ENCODE results near the gene SERINC5.

GRCh38 chr5:80141681-80142080 lies 114.2 kb downstream of the SERINC5 start:
- TF ChIP-seq MAX (IDR thresholded peaks at IDR 0.05; ENCODE audit: insufficient read depth, insufficient read length) (no peak), CTCF (IDR thresholded peaks at IDR 0.05; ENCODE audit: extremely low read depth in 1 of 2, insufficient read depth in 1 of 2, low read depth in 1 of 2, low read length in 2 of 2) (no peak), EZH2 (IDR thresholded peaks at IDR 0.05; ENCODE audit: borderline replicate concordance, low read depth, low read length, severe bottlenecking) (no peak), POLR2A (IDR thresholded peaks at IDR 0.05; ENCODE audit: low read depth, low read length) (no peak), JUN (IDR thresholded peaks at IDR 0.05; ENCODE audit: borderline replicate concordance, insufficient read depth, insufficient read length, low read depth) (no peak), MYC (IDR thresholded peaks at IDR 0.05; ENCODE audit: low read depth, low read length) (no peak)

Data from endothelial cell of umbilical vein (primary cell).